NCI-H1694 treated with DMSO at 0.1 percent for 48 hours (cell line): ENCODE data around the gene RNF217.

Experiments used
- DNase-seq: peaks from one replicate; lab custom pipeline; 2025; lab: John Stamatoyannopoulos, UW

Gene RNF217

DNA sequence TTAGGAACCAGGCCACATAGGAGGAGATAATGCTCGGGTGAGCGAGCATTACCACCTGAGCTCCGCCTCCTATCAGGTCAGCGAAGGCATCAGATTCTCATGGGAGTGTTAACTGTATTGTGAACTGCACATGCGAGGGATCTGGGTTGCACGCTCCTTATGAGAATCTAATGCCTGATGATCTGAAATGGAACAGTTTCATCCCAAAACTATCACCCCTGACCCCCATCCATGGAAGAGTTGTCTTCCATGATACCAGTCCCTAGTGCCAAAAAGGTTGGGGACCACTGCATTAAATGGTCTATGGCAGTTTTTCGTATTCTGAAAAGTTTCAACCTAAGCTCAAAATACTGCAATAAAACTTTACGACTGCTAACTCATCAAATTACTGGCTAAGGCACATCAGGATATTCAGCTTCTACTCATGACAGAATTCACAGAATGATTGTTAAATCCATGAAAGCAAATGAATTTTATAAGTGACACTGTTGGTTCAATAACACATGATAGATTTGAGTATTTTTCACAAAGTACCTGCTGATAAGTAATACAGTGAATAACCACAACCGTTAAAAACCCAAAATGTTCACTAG is 25.9 kb downstream of the RNF217 start:
- DNase-seq, result no peak

DNA sequence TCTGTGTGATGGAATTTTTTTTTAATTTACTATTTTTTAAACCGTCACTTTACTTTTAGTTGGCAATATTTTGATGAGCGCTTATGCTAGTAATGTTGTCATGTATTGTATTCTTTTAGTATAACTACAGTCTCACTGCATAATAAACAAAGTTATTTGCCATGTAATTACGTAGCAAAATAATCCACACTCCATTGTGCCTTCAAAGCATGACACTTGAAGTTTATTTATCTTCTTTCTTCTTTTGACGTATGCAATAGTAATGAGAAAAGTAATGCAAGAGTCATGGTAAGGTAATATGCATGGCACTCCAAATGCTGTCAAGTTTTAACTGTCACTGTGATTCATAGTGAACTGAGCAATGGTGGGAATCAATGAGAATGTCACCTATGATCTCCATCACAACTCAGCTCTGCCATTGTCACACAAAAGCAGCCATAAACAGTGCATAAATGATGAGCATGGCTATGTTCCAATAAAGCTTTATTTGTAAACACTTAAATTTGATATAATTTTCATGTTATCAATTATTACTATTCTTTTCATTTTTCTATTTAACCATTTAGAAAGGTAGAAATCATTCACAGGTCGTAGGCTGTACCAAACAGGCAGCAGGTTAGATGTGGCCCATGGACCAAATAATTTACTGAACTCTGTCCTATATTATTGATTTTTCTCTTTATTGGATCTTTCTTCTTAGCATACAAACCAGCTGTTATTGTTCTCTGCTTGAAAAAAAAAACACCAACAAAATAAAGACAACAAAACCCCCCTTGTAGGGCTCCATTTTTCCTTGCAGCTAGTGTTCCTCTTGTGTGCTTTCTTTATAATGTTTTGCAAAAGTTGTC is 27.1 kb downstream of the RNF217 start:
- DNase-seq, result no peak

DNA sequence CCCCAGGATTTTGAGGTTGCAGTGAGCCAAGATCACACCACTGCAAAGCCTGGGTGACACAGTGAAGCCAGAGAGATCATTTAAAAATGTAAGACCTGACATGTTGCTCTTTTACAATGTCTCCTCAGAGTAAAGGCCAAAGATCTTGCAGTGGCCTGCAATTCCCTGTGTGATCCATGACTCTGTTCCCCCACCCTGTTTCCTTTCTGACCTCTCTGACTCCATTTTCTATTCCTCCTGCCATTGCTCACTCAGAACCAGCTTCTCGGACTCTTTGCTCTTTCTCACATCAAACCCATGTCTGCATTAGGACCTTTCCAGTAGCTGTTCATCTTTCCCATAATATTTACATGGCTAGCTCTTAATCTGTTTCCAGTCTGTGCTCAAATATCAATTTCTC is 28.8 kb downstream of the RNF217 start:
- DNase-seq, result no peak

DNA sequence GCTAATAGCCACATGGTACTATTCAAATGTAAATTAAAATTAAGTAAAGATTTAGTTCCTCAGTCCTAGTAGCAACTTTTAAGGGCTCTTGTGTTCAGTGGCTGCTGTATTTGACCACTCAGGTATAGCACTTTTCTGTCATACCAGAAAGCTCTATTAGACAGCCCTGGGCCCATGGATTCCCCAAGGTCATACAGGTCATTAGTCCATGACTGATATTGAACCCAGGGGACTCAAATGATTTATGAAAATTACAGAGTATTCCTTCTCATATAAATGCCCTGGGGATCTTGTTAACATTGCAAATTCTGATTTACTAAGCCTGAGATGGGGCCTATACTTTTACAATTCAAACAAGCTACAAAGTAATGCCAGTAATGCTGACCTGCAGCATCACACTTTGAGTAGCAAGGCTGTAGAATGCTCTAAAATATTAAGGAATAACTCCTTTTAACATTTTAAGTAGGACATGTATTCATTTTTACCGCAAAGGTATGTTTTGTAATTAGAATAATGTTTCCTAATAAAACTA is 29.6 kb downstream of the RNF217 start:
- DNase-seq, result no peak

DNA sequence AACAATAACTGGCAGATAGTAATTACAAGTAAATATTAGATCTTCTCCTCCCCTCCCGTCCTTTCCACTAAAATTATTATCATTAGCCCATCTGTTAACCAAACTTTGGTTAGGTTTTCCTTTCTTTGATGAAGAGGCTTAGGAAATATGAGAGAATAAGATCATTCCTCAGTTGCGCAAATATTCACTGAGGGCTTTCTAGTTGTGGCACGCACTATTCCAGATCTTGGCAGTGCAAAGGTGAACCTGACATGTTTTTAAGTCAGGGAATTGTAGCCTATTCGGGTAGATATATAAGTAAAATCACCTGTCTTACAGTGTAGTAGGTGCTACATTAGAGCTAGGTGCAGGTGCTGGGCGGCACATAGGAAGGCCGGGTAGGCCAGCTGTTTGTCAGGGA is 31.1 kb downstream of the RNF217 start:
- DNase-seq, result no peak

- no peak for DNase-seq
Measured at GRCh38 chr6:124994648-124995047, 32.4 kb downstream of the RNF217 start.

DNA sequence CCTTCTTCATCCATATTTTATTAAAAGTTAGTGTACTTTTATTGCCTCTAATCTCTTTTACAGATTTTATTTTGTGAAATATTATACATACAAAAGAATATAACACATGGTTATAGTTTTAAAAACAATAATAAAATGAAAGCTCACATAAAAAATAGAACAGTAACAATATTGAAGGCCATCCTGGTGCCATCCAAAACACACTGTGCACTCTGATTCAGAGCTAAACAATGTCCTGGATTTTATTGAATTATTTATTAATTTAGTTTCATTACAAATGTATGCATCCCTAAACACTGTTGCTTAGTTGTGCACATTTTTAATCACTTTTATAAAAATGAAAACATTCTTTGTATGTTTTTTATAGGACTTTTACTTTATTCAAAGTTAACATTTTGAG is 32.9 kb downstream of the RNF217 start:
- DNase-seq, result no peak

GRCh38 chr6:124995645-124996325 is 33.5 kb downstream of the RNF217 start:
- no peak for DNase-seq

GRCh38 chr6:124996411-124996810 is 34.2 kb downstream of the RNF217 start:
- no peak for DNase-seq

DNA sequence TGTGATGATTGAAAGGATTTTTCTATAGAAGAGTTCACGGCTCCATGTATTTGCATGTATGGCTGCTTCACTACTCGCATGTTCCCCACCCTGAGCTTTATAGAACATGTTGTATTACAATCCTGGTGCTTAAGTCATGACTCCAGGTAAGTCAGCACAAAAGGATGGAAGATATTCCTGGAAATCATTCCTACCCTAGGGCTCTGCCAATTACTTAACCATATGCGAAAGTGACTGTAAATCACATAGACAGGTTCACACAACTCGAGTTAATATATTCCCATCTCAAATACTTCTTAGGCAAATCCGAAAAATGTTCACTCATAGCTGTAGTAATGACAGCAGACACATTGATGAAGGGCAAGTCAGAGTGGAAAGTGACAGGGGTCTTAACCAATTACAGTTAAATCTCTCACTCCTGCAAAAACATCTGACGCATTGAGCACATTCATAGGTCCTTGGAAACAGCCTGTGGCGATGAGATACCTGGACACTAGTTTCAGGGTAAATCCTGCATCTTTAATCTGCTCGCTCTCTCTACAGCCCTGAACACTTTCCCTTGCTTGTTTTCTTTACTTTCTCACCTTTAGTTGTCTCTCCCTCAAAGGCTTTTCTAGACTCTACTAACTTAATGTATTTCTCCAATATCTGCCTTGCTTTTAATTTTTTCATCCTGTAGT is 35.1 kb downstream of the RNF217 start:
- DNase-seq, result no peak

DNA sequence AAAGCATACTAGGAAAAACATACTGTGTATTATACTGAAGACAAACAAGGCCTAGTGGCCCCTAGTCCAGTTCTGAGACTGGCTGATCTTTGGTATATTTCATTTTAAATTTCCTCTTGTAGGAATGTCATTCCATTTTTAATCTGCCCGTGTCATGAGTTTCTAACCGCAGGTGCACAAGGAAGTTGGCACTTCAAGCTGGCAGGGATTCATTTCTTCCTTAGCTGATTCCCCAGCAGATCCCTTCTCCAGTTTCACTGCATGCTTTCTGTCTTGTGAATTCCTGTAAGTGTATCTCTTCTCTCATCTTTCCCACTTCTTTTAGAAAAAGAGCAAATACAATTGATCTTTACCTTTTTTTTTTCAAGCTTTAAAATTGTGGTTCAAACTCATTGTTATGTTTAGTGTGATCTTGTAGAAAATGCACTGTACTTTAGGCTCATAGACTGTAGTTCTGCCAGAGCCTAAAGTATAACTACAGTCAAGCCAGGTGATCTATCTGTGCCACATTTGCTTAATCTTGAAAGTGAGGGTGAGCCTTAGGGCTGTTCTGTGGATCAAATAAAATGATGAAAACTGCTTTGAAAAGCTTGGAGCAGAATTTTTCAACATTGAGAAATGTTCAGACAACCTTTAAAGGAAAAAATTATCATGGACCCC is 37.0 kb downstream of the RNF217 start:
- DNase-seq, result no peak

DNA sequence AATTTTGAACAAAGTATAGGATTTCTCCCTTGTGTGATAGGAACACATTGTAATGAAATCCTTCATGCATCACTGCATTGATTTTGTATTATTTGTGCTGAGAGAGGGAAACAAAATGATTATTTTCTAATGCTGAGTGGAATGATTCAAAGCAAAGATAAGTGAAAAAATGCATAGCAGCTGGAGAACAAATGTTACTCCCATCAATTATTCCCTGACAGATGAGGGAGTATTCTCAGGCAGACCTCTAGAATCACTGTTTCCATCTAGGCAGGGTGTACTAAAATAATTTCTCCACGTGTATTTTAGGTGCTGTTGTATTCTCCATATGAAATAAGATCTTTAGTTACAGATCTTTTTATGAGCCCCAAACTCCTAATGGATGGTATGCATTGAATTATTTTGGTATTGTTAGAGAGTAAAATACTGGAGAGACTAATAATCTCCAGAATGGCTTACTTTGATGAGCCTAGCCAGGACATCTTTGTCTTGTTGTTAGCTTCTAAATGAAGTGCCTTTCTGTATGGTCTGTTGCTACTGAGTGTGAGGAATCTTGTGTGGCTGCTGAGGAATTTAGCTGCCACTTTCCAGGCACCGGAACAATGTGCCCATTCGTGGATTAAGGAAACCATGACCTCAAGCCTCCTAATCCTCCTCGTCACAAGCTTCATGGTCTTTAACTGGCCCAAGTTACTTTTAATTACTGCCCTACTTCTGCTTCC is 39.6 kb downstream of the RNF217 start:
- no peak for DNase-seq

- no peak for DNase-seq
Measured at GRCh38 chr6:125002406-125002741, 40.1 kb downstream of the RNF217 start.

- DNase-seq, result no peak
Measured at GRCh38 chr6:125003070-125003469, 40.8 kb downstream of the RNF217 start.

GRCh38 chr6:125004198-125004597 is 42.0 kb downstream of the RNF217 start:
- DNase-seq, result no peak

DNA sequence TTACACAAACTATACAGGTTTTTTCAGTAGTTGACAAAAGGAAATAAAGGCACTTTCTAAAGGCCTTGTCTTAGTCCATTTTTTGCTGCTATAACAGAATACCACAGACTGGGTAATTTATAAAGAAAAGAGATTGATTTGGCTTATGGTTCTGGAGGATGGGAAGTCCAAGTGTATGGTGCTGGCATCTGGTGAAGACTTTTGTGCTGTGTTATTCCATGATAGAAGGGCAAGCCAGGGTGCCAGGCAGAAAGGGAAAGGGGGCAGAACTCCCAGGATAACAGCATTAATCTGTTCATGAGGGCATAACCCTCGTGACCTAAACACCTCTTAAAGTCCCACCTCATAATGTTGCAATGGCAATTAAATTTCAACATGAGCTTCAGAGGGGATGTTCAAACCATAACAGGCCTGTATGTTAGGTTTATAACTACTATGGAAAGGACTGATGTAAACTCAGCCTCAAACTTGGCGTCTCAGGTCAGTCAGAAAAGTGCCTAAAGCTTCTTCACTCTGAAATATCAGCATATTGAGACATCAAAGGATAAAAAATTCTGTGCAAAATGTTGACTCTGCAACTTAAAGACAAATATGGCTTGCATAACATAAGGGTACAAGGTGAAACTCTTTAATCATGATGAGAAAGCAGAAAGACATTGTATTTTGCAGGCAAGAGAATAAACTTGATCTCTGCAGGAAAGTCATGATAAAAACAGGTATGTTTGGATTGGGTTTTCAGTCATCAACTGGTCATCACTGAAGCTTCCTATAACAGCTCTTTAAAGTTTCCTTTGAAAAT is 42.8 kb downstream of the RNF217 start:
- DNase-seq, result no peak

DNA sequence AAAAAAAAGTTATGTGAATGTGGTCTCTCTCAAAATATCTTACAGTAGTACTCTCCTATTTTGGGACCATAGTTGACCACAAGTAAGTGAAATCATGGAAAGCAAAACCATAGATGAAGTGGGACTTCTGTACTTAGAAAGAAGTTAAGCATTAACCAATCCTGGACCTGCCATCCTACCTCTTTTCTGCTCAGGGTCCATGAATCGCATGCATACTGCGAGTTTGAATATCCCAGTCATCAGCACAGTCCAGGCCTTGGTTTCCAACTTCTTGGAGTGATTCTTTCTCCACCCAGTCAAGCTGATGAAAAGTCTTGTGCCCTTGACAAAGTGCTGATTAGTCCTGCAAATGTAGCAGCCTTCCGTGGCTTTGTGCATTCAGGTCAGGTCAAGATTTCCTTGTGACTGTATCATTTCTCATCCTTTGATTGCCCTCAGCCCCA is 46.0 kb downstream of the RNF217 start:
- no peak for DNase-seq

- no peak for DNase-seq
Measured at GRCh38 chr6:125008957-125009356, 46.7 kb downstream of the RNF217 start.

DNA sequence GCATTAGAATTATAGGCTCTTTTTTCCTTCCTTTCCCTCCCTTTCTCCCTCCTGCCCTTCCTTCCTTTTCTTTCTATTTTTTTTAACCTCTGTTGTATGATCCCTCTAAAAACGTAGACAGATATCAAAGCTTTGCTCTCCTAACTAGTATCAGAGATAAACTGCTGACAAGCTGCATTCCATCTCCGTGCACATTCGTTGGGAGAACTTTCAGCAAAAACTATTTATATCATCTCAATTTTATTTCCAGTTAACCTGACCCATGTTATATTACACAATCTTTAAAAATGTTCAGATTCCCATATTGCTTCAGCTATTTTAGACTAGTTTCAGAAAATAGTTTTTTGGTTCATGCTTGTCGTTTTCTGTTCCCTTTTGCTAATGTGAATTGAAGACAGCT is 47.3 kb downstream of the RNF217 start:
- no peak for DNase-seq

DNA sequence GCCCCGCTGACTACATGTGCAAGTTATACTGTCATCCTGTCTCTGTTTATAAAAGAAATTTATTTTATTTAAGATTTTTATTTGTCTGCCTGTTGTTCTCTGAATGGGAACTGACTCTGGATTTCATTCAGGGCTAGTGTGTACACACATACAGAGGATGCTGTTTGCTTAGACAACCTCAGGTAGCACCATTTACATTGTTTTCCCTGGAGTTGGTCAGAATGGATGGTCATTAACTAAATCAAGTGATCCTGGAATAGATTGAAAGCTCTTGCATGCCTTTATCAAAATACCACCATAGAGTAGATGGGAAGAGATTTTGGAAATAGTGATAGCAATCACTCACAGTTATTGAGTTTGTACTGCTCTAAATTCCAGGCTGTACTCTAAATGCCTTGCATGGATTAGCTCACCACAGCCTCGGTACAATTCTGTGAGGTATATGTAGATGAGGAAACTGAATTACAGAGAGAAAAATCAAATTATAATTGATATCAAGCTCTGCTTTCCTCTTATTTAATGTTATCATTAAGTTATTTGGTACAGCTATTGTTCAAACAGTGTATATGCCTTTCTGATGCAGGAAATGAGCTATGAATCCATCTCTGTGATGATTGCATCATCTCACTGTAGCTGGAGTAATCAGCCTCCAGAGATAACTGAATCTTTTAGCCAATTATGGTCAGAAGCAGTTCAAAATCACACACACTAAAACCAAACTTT is 51.9 kb downstream of the RNF217 start:
- no peak for DNase-seq
